ENCODE data around the gene MAMDC2.

DNA sequence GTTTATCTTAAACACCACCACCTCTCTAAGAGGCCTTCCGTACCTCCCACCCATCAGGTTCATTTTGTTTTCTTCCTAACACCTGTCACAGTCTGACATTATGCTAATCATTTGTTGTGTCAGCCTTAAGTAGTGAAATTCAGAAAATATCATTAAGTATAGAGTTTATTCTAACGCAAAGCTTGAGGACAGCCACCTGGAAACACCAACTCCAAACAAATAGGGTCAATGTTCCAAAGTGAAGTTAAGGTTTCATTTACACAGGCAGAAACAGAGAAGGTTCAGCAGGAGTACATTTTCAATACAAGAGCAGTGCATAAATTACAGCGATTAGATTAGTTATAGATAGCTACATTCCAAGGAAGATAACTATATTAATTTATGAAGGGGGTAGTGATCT is 213.9 kb downstream of the MAMDC2 start:
- TF ChIP-seq EZH2 (IDR thresholded peaks at IDR 0.05) (no peak), FOXP2 (optimal IDR thresholded peaks at IDR 0.05; ENCODE audit: control extremely low read depth, extremely low read length, insufficient read depth) (no peak)

Measured in SK-N-MC (cell line).